Neural cell (in vitro differentiated cells): ENCODE data around the gene CNOT10. TPM values are rescaled to one million over a fixed set of nuclear protein-coding genes. Genes with fewer than 3 reads are reported as not detected.

Experiments
- H2AFZ ChIP-seq: fragments of 200-600, 300-800 bp; sonication (generic), shearing (Covaris generic); 2 replicates; pipeline ENCODE4 v1.6.0; 2014; ENCODE audit warnings: low read depth, mild to moderate bottlenecking, antibody characterized with exemption, low read length, moderate library complexity
- H3F3A ChIP-seq: fragments of 200-600 bp; shearing (Covaris generic); 2 replicates; pipeline ENCODE4 v1.6.1; 2016; ENCODE audit warnings: mild to moderate bottlenecking, moderate library complexity, mixed read lengths, antibody characterized with exemption, low read length; ENCODE audit not compliant: insufficient read depth, poor library complexity, severe bottlenecking
- H3K27ac ChIP-seq: fragments of 200-600, 300-800 bp; sonication (generic), shearing (Covaris generic); 2 replicates; pipeline ENCODE4 v1.5.1; 2014; ENCODE audit warnings: mild to moderate bottlenecking, low read length, moderate library complexity
- H3K27me3 ChIP-seq: fragments of 300-800, 200-600 bp; sonication (generic), shearing (Covaris generic); 2 replicates; pipeline ENCODE4 v1.6.0; 2014; ENCODE audit warnings: mild to moderate bottlenecking, low read depth, low read length, moderate library complexity; ENCODE audit not compliant: insufficient read depth
- H3K36me3 ChIP-seq: fragments of 300-800, 200-600 bp; sonication (generic), shearing (Covaris generic); 2 replicates; pipeline ENCODE4 v1.5.1; 2014; ENCODE audit warnings: mild to moderate bottlenecking, antibody characterized with exemption, low read length, moderate library complexity; ENCODE audit not compliant: insufficient read depth
- H3K4me2 ChIP-seq: fragments of 300-800, 200-600 bp; sonication (generic), shearing (Covaris generic); 2 replicates; pipeline ENCODE4 v1.6.0; 2014; ENCODE audit warnings: mild to moderate bottlenecking, low read length
- H3K4me3 ChIP-seq: fragments of 300-800, 200-600 bp; sonication (generic), shearing (Covaris generic); 2 replicates; pipeline ENCODE4 v1.5.1; 2014; ENCODE audit warnings: mild to moderate bottlenecking, low read length, moderate library complexity
- H3K79me2 ChIP-seq: fragments of 200-600 bp; shearing (Covaris generic); replicated peaks from 2 replicates; pipeline ENCODE4 v1.6.0; 2014; ENCODE audit warnings: mild to moderate bottlenecking, low read length, moderate library complexity; ENCODE audit not compliant: insufficient read depth
- H3K9ac ChIP-seq: fragments of 300-800, 200-600 bp; sonication (generic), shearing (Covaris generic); 2 replicates; pipeline ENCODE4 v1.6.1; 2016; ENCODE audit warnings: mild to moderate bottlenecking, low read length, mixed read lengths
- H3K9me2 ChIP-seq: fragments of 200-600 bp; shearing (Covaris generic); 2 replicates; pipeline ENCODE4 v1.6.1; 2016; ENCODE audit warnings: mild to moderate bottlenecking, low read length, mixed read lengths; ENCODE audit not compliant: insufficient read depth
- H3K9me3 ChIP-seq: fragments of 200-600, 300-800 bp; sonication (generic), shearing (Covaris generic); 2 replicates; pipeline ENCODE4 v1.6.1; 2016; ENCODE audit warnings: mild to moderate bottlenecking, mixed run types, low read length, moderate library complexity, mixed read lengths
- H4K20me1 ChIP-seq: fragments of 200-600 bp; shearing (Covaris generic); 2 replicates; pipeline ENCODE4 v1.6.1; 2016; ENCODE audit warnings: mild to moderate bottlenecking, mixed run types; ENCODE audit not compliant: insufficient read depth
- EP300 ChIP-seq: fragments of 450-650 bp; conservative IDR thresholded peaks from 2 replicates; pipeline ENCODE4 v1.6.1; 2014; ENCODE audit warnings: antibody characterized with exemption, mild to moderate bottlenecking, moderate library complexity; ENCODE audit not compliant: poor library complexity, severe bottlenecking
- EZH2 ChIP-seq: fragments of 200-600, 300-800 bp; shearing (Covaris generic), sonication (generic); IDR thresholded peaks from 2 replicates; pipeline ENCODE4 v1.6.1; 2014; ENCODE audit warnings: antibody characterized with exemption, low read length, borderline replicate concordance, mild to moderate bottlenecking; ENCODE audit not compliant: insufficient read depth, poor library complexity, severe bottlenecking
- MXI1 ChIP-seq: fragments of 450-650 bp; conservative IDR thresholded peaks from 2 replicates; pipeline ENCODE4 v1.6.1; 2014; ENCODE audit warnings: antibody characterized with exemption, mild to moderate bottlenecking; ENCODE audit not compliant: poor library complexity, severe bottlenecking
- POLR2AphosphoS5 ChIP-seq: IDR thresholded peaks from 2 replicates; pipeline ENCODE4 v1.6.1; 2012
- RAD21 ChIP-seq: fragments of 450-650 bp; conservative IDR thresholded peaks from 2 replicates; pipeline ENCODE4 v1.6.1; 2014; ENCODE audit warnings: antibody characterized with exemption, mild to moderate bottlenecking, moderate library complexity
- SMC3 ChIP-seq: fragments of 450-650 bp; conservative IDR thresholded peaks from 2 replicates; pipeline ENCODE4 v1.6.1; 2014; ENCODE audit warnings: antibody characterized with exemption, mild to moderate bottlenecking, moderate library complexity; ENCODE audit not compliant: poor library complexity
- TAF1 ChIP-seq: IDR thresholded peaks from 2 replicates; pipeline ENCODE4 v1.6.1; 2012; ENCODE audit warnings: low read depth
- polyA plus RNA-seq: library from polyadenylated mRNA; depleted of rRNA; stranded (reverse); fragments of >200 nt; gene quantifications from 2 replicates; pipeline ENCODE4 v1.2.3, GENCODE V29; 2014
- TF ChIP-seq, protein P1 (sequence below): fragments of 450-650 bp; IDR thresholded peaks from 2 replicates; pipeline ENCODE4 v1.5.1; 2014; ENCODE audit warnings: antibody characterized with exemption, mild to moderate bottlenecking, moderate library complexity; ENCODE audit not compliant: poor library complexity, severe bottlenecking
- TF ChIP-seq, protein P2 (sequence below): IDR thresholded peaks from 2 replicates; pipeline ENCODE4 v1.6.1; 2012; ENCODE audit warnings: borderline replicate concordance

The CNOT10 gene
- polyA plus RNA-seq, 1 donor from 2014 or later, result 53.8 TPM

DNA sequence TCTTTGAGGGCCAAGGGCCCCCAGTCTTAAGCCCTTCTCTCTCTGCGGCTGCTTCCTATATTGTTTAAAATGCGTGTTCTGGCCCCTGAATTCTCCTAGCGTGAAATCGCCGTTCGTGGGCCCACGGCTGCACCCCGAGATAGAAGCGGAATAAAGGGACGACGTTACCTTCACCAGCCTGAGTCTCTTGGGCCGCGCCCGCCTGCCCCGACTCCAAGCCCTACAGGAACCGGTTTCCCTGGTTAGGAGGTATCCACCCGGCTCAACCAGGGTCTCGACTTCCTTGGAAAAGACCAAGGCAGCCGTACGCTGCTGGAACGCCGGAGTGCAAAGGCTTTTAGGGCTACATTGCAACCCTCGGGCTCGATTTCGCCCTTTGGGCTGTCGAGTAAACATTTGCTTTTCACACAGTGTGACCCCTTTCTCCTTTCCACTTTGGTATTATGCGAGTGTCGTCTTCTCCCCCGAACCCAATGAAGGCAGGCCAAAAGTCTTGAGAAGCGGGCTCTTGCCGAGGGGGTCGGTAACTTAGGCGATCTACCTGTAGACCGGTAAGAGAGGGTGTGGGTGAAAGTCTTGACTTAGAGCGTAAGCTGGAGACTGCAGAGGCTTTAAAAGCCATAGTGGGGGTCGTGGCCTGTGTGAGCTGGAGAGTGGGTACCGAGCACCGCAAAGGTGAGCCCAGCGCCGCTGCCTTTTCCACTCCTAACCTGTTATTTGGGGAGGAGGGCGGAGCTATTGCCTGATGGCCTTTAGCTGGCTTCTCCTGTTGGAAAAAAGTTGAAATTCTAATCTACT, 134.8 kb downstream of the CNOT10 start:
- peaks cover 67% of the 10 kb centered on the region for H3K79me2 ChIP-seq
- H3K27me3 ChIP-seq, result peaks cover 58% of the 10 kb centered on the region
- peak overlapping the region; percentile 90 for H3K9ac ChIP-seq

DNA sequence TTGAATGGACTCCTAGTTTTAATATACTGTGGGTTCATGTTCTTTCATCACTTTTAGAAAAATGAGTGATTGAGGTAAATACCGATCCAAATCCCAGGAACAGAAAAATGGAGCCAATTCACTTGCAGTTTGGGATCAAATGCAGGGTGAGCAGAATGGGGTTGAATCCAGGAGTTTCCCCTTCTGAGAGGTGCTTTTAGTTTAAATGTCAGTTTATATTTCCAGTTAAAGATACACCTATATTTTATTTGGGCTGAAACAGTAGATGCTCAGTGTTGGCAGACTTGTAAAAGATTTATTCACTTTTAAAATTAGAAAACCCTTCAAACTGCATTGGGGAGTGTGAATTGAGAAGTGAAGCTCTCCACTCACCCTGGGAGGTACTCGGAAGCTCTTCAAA, 135.4 kb downstream of the CNOT10 start:
- Histone ChIP-seq H3K9ac (no peak overlapping the region), H3K27me3 (peaks cover 58% of the 10 kb centered on the region), H4K20me1 (peaks cover 38% of the 10 kb centered on the region), H2AFZ (no peak overlapping the region), H3K27ac (no peak overlapping the region), H3K79me2 (peaks cover 67% of the 10 kb centered on the region), H3K9me2 (no peaks in the 10 kb centered on the region), H3K36me3 (no peaks in the 10 kb centered on the region), H3K4me2 (peak overlapping the region; percentile 50), H3K4me3 (peak overlapping the region; percentile 97), H3K9me3 (no peaks in the 10 kb centered on the region), H3F3A (no peaks in the 10 kb centered on the region)
- TF ChIP-seq SMC3 (no peak), EZH2 (no peak), POLR2AphosphoS5 (no peak), RAD21 (no peak), EP300 (no peak), MXI1 (no peak), TAF1 (no peak)
- TF ChIP-seq, protein P1, sequence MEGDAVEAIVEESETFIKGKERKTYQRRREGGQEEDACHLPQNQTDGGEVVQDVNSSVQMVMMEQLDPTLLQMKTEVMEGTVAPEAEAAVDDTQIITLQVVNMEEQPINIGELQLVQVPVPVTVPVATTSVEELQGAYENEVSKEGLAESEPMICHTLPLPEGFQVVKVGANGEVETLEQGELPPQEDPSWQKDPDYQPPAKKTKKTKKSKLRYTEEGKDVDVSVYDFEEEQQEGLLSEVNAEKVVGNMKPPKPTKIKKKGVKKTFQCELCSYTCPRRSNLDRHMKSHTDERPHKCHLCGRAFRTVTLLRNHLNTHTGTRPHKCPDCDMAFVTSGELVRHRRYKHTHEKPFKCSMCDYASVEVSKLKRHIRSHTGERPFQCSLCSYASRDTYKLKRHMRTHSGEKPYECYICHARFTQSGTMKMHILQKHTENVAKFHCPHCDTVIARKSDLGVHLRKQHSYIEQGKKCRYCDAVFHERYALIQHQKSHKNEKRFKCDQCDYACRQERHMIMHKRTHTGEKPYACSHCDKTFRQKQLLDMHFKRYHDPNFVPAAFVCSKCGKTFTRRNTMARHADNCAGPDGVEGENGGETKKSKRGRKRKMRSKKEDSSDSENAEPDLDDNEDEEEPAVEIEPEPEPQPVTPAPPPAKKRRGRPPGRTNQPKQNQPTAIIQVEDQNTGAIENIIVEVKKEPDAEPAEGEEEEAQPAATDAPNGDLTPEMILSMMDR, result no peak
- TF ChIP-seq, protein P2, sequence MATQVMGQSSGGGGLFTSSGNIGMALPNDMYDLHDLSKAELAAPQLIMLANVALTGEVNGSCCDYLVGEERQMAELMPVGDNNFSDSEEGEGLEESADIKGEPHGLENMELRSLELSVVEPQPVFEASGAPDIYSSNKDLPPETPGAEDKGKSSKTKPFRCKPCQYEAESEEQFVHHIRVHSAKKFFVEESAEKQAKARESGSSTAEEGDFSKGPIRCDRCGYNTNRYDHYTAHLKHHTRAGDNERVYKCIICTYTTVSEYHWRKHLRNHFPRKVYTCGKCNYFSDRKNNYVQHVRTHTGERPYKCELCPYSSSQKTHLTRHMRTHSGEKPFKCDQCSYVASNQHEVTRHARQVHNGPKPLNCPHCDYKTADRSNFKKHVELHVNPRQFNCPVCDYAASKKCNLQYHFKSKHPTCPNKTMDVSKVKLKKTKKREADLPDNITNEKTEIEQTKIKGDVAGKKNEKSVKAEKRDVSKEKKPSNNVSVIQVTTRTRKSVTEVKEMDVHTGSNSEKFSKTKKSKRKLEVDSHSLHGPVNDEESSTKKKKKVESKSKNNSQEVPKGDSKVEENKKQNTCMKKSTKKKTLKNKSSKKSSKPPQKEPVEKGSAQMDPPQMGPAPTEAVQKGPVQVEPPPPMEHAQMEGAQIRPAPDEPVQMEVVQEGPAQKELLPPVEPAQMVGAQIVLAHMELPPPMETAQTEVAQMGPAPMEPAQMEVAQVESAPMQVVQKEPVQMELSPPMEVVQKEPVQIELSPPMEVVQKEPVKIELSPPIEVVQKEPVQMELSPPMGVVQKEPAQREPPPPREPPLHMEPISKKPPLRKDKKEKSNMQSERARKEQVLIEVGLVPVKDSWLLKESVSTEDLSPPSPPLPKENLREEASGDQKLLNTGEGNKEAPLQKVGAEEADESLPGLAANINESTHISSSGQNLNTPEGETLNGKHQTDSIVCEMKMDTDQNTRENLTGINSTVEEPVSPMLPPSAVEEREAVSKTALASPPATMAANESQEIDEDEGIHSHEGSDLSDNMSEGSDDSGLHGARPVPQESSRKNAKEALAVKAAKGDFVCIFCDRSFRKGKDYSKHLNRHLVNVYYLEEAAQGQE, result no peak

More for the DNA sequence above, 134.8 kb downstream of the CNOT10 start:
- TF ChIP-seq, protein P1, result no peak
- TF ChIP-seq, protein P2, result no peak
- TF ChIP-seq RAD21 (no peak), POLR2AphosphoS5 (peak; percentile 29), TAF1 (no peak)
- Histone ChIP-seq H3K9me3 (no peaks in the 10 kb centered on the region), H3K36me3 (no peaks in the 10 kb centered on the region), H3K27ac (no peak overlapping the region), H3K9me2 (no peaks in the 10 kb centered on the region), H3F3A (no peaks in the 10 kb centered on the region), H3K4me2 (peak overlapping the region; percentile 76), H2AFZ (no peak overlapping the region), H4K20me1 (peaks cover 38% of the 10 kb centered on the region), H3K4me3 (peak overlapping the region; percentile 97)
